HG03097 (cell line): ENCODE results near the gene SLC27A1.
"Not testable (repeated sequence)": the region's sequence is repeated elsewhere in the genome, so short reads cannot be mapped to it uniquely, and the experiment has no call there.

ENCODE experiments used
- ATAC-seq: cut with Tn5 transposase; IDR thresholded peaks from one replicate; pipeline ENCODE4 v1.9.1; 2021; ENCODE audit not compliant: unreplicated experiment, low FRiP score

SLC27A1 gene

DNA sequence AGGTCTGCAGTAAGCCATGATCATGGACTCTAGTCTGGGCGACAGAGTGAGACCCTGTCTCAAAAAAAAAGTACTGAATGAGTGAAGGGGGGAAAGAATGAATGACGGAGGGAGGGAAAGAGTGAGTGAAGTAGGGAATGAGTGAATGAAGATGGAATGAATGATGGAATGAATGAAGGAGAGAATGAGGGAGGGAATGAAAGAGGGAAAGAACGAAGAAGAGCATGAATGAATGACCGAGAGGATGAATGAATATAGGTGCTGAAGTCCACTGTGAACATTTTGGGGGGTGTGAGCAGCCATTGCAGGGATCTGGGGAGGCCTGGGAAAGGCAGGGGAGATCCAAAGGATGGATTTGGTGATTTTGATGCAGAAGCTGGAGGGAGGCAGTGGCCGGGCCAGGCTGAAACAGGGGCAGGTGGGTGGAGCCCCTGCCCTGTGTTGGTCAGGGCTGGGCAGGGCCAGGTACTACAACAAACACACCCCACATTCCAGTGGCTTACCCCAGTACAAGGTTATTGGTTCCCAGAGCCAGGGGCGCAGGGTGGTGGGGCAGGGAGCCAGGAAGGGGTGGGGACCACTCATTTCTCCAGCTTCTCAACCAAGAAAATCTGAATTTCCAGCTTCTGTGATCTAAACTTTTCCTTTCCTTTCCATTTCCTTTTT, 14.3 kb downstream of the SLC27A1 start:
- ATAC-seq, result no peak

DNA sequence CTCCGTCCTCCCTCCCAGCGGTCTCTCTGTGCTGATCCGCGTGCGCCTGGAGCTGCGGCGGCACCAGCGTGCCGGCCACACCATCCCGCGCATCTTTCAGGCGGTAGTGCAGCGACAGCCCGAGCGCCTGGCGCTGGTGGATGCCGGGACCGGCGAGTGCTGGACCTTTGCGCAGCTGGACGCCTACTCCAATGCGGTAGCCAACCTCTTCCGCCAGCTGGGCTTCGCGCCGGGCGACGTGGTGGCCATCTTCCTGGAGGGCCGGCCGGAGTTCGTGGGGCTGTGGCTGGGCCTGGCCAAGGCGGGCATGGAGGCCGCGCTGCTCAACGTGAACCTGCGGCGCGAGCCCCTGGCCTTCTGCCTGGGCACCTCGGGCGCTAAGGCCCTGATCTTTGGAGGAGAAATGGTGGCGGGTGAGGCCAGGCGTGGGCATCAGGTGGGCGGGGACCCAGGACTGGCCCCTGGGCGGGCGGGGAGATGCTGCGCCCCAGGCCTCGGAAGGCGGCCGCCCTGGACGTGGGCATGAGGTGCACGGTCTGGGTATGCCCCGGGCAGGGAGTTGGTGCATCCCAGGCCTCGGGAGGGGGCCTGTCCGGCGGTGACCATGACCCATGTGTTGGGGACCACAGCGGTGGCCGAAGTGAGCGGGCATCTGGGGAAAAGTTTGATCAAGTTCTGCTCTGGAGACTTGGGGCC, 16.4 kb downstream of the SLC27A1 start:
- ATAC-seq, result no peak

DNA sequence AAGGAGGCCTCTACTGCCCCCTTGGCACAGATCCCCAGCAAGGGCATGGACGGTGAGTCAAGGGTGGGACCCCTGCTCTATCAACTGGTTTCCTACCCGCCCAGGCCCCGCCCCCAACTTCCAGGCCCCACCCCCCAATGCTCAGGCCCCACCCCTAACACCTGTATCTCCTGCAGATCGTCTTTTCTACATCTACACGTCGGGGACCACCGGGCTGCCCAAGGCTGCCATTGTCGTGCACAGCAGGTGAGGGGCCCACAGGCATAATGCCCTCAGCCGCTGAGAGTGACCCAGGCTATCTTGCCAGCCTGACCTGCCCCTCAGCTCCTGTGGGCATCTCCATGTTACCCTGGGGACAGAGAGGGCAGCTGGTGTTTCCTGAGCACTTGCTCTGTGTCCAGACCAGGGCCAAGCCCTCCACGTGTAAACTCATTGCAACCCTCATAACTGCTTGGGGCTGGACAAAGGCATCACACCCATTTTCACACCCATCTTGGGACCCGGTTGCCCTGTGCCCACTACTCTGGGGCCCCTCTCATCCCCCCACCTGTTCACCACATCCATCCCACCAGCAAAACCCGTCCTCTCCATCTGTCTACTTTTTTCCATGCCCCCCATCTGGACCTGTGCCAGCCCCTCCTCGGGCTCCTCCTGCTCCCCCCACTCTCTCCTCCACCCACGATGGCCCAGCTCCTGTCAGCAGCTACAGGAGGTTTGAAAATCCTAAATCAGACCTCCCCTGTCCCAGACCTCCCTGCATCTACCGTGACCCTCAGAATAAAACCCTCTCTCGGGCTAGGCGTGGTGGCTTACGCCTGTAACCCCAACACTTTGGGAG, 17.2 kb downstream of the SLC27A1 start:
- ATAC-seq, result no peak

DNA sequence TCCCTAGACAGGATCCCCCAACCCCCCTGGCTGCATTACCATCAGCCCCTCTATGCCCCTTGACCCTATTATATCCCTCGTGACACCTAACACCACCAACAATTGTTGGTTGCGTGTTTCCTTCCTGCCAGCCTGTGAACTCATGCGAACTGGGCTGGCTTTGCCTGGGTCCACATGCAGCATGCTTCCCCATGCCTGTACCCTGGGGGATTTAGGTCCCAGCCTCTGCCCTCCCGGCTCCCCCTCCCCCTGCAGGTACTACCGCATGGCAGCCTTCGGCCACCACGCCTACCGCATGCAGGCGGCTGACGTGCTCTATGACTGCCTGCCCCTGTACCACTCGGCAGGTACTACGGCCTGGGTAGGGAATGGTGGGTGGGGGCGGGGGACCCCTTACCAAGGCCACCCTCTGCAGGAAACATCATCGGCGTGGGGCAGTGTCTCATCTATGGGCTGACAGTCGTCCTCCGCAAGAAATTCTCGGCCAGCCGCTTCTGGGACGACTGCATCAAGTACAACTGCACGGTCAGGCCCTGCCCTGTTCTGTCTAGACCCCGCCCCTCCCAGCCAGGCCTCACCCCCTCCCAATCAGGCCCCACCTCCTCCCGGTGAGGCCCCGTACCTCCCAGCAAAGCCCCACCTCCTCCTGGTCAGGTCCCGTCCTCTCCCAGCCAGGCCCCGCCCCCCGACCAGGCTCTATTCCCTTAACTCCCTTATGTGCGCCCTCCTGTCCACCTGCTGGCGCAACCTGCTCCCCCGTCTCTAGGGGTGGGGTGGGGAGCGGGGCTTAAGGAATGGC, 18.5 kb downstream of the SLC27A1 start:
- no peak for ATAC-seq

DNA sequence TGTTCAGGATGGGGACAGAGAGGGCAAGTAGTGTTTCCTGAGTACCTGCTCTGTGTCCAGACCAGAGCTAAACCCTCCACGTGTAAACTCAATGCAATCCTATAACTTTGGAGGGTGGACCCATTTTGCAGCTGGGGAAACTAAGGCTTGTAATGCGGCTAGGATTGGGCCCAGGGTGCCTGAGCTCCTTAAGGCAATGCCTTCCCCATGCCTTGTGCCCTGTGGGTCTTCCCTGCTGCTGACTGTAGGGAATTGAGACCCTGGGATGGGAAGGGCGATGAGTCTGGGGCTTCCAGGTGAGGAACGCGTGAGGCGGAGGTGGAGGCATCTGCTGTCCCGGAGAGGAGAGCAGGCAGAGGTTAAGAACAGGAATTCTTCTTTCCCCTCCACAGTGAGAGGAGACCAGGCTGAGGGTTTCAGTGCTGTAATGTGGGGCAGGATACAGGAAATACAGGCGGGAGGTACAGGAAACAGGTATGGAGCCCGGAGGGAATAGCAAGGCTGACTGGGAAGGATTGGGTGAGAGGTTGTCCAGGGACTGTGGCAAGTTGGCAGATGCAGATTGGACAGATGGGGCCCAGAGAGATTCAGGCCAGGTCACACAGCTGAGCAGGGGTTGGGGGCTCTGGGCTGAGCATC, 19.2 kb downstream of the SLC27A1 start:
- ATAC-seq, result no peak

DNA sequence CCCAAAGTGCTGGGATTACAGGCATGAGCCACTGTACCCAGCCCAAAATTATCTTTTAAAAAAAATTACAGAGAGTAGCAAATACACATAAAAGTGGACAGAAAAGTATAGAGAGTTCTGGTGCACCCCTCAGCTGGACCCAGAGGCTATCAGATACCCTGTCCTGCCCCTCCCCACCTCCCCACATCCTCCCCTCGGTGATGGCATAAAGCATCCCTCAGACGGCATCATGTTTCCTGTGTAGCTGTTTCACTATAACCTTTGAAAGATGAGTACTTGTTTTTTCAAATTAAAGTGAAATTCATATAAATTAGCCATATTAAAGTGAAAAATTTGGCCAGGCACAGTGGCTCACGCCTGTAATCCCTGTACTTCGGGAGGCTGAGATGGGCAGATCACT, 20.1 kb downstream of the SLC27A1 start:
- ATAC-seq, result no peak

DNA sequence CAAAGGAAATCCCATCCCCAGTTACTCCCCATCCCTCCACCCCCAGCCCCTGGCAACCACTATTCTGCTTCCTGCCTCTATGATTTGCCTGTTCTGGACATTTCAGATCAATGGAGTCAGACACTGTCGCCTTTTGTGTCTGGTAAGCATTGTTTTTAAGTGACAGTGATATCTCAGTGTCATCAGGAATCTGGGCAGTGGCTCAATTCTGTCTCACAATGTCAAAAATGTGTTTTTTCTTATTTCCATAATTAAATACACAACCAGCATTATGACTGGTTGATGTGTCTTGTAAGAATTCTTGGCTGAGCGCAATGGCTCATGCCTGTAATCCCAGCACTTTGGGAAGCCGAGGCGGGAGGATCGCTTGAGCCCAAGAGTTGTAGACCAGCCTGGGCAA, 21.0 kb downstream of the SLC27A1 start:
- no peak for ATAC-seq

DNA sequence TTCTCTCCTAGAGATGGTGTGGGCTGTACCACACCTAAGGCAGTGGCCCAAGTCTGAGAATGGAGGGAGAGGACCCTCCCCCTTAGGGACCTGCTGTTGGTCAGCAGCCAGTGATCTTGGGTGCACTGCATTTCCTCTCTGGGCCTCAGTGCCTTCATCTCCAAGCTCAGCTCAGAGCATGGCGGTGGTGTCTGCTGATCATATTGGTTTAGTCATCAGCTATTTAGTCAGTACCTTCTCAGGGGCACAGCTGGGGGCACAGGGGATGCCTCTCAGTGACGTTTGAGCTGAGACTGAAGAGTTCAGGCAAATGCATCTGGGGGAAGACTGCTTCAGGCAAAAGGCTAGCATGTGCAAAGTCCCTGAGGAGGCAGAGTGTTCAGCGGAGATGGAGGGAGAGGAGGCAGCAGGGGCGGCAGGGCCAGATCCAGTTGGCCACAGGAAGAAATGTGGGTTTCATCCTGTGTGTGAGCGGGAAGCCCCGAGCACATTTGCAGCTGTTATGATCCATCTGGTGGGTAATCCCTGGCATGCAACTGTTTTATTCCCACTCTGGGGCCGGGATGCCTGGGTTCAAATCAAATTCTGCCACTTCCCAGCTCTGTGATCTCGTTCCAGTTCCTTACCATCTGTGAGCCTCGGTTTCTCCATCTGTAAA, 25.4 kb downstream of the SLC27A1 start:
- ATAC-seq, result no peak

DNA sequence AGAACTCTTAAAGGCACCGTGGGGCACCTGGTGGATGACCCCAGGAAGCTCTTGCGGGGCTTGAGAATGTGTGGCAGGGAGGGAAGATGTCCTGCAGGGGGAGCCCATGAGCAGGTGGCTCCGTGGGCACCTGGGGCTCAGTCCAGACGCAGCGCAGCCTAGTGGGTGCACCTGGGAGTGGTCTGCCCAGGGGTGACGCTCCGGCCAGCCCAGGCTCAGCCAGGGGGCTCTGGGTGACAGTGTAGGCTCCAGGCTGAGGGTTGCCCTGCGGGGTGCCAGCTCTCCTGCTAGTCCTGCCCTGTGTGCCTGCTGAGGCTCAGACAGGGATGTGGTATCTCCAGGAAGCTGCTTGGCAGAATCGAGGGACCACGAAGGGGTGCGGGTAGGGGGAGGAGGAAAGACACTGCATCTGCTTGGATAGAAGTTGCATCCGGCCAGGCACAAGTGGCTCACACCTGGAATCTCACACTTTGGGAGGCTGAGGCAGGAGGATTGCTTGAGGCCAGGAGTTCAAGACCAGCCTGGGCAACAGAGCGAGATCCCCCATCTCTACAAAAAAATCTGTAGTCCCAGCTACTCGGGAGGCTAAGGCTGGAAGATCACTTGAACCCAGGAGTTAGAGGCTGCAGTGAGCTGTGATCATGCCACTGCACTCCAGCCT, 26.1 kb downstream of the SLC27A1 start:
- peak; percentile 79 for ATAC-seq

DNA sequence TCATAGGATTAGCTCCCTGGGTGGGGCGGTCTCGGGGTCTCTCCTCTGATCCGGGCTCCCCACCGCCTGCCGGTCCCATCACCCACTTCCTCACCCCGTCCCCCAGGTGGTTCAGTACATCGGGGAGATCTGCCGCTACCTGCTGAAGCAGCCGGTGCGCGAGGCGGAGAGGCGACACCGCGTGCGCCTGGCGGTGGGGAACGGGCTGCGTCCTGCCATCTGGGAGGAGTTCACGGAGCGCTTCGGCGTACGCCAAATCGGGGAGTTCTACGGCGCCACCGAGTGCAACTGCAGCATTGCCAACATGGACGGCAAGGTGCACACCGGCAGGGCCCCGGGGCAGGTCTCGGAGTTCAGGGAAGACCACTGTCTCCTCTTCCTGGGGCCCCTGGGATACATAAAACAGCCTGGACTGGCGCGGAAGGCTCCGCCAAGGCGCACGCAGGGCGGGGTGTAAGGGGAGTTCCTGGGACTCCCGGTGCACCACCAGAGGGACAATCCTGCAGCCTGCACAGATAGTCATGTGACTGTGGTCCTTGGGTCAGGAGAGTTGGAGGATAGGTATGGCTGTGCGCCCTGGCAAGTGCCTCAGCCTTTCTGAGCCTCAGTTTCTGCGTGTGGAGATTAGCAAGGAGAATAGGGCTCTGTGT, 26.9 kb downstream of the SLC27A1 start:
- ATAC-seq, result no peak

DNA sequence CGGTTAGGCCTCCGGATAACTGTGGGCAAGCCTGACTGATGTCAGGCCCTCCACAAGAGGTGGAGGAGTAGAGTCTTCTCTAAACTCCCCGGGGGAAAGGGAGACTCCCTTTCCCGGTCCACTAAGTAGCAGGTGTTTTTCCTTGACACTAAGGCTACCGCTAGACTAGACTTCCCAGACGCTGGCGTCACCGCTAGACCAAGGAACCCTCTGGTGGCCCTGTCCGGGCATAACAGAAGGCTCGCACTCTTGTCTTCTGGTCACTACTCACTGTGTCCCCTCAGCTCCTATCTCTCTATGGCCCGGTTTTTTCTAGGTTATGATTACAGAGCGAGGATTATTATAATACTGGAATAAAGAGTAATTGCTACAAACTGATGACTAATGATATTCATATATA, 28.7 kb downstream of the SLC27A1 start:
- ATAC-seq, result not testable (repeated sequence)

DNA sequence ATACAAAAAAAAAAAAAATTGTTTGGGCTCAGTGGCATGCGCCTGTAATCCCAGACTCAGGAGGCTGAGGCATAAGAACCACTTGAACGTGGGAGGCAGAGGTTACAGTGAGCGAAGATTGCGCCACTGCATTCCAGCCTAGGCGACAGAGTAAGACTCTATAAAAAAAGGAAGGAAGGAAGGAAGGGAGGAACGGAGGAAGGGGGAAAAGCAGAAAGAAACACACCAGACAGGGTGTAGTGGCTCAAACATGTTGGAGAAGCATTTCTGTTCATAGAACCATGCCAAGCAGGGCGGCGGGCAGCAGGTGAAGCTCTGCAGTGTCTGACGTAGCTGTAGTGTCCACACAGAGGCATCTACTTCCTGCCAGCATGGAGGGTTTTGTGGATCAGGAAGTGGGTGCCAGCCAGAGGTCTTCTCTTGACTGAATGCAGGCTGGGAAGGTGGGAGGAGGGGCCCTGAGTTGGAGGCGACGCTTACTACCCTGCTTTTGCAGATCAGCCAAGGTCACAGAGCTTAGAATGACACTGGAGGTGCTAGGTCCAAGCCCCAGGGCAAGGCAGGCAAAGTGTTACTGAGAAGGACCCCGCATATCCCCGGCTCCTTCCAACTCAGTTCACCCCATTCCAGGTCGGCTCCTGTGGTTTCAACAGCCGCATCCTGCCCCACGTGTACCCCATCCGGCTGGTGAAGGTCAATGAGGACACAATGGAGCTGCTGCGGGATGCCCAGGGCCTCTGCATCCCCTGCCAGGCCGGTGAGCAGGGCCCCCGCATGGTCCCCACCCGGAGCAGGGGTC, 29.5 kb downstream of the SLC27A1 start:
- ATAC-seq, result no peak

DNA sequence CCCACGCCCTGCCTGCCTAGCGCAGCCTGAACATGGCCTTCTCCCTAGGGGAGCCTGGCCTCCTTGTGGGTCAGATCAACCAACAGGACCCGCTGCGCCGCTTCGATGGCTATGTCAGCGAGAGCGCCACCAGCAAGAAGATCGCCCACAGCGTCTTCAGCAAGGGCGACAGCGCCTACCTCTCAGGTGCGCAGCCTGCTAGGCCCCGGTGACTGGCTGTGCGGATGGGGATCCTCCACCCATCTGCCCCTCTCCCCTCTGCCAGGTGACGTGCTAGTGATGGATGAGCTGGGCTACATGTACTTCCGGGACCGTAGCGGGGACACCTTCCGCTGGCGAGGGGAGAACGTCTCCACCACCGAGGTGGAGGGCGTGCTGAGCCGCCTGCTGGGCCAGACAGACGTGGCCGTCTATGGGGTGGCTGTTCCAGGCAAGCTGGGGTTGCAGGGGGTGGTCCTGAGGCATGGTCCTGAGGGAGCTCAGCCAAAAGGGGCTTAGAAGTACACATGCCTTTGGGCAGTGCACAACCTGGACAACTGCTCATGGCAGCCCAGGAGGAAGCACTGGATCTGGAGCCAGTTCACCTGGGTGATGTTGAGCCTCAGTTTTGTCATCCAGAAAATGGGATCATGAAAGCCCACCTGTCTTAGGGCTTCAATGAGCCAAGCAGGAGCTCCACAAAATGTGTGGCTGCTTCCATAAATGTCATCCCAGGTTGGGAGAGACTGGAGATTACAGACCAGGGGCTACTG, 30.3 kb downstream of the SLC27A1 start:
- ATAC-seq, result no peak

DNA sequence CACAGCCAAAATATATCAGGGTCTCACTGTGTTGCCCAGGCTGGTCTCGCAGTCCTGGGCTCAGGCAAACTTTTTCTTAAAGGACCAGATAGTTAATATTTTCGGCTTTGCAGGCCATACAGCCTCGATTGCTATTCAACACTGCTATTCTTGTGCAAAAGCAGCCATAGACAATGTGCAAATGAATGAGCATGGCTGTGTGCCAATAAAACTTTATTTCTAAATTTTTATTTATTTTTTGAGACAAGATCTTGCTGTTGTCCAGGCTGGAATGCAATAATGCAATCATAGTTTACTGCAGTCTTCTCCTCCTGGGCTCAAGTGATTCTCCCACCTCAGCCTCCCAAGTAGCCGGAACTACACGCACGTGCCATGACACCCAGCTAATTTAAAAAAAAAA, 32.9 kb downstream of the SLC27A1 start:
- ATAC-seq, result no peak

DNA sequence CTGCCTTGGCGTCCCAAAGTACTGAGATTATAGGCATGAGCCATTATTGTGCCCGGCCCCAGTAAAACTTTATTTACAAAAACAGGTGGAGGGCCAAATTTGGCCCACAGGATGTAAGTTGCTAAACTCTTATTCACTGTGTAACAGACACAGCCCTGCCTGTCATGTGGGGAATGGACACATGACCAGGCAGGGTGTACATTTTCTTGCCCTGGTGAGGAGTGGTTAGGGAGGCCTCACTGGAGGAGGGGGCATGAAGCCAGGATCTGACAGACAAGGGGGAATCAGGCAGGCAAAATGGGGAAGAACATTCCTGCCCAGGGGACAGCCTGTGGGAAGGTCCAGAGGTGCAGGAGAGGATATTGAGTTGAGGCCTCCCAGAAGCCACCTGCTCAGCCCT, 33.7 kb downstream of the SLC27A1 start:
- no peak for ATAC-seq

DNA sequence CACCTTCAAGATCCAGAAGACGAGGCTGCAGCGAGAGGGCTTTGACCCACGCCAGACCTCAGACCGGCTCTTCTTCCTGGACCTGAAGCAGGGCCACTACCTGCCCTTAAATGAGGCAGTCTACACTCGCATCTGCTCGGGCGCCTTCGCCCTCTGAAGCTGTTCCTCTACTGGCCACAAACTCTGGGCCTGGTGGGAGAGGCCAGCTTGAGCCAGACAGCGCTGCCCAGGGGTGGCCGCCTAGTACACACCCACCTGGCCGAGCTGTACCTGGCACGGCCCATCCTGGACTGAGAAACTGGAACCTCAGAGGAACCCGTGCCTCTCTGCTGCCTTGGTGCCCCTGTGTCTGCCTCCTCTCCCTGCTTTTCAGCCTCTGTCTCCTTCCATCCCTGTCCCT, 34.1 kb downstream of the SLC27A1 start:
- ATAC-seq, result no peak

DNA sequence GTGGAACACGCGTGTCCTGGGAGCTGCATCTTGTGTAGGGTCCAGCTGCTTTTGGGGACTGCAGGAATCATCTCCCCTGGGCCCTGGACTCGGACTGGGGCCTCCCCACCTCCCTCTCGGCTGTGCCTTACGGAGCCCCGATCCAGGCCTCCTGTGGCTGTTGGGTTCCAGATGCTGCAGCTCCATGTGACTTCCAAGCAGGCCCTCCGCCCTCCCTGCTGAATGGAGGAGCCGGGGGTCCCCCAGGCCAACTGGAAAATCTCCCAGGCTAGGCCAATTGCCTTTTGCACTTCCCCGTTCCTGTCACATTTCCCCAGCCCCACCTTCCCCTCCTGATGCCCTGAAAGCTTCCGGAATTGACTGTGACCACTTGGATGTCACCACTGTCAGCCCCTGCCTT, 34.9 kb downstream of the SLC27A1 start:
- no peak for ATAC-seq
